GM21529 (cell line): ENCODE measurements around the gene C9.
"Not testable (repeated sequence)": the region's sequence is repeated elsewhere in the genome, so short reads cannot be mapped to it uniquely, and the experiment has no call there.

Experiments
- ATAC-seq: cut with Tn5 transposase; IDR thresholded peaks from one replicate; pipeline ENCODE4 v1.9.1; 2021; ENCODE audit not compliant: unreplicated experiment

The C9 gene

GRCh38 chr5:39264528-39264927 lies 99.8 kb downstream of the C9 start:
- peak; percentile 87 for ATAC-seq

DNA sequence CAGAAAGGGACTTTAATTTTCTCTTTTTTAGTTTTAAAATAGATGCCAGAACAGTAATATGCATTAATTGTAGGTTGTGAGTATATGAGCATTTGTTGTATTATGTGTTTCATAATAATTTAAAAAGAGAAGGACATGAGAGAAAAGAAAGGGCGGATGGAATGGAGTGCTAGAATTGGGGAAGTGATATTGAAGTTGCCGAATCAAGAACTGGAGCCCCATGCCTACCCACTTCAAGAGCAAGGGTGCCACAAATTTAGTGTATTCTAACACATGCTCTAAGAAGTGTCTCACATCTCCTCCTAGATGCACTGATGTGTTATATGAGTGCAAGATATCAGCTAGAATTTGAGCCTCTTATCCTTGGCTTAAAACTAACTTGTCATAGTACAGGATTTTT lies 101.3 kb downstream of the C9 start:
- ATAC-seq: no peak

GRCh38 chr5:39260095-39260494 lies 104.2 kb downstream of the C9 start:
- no peak for ATAC-seq

- ATAC-seq: no peak
Observed at GRCh38 chr5:39257554-39257953, 106.7 kb downstream of the C9 start.

DNA sequence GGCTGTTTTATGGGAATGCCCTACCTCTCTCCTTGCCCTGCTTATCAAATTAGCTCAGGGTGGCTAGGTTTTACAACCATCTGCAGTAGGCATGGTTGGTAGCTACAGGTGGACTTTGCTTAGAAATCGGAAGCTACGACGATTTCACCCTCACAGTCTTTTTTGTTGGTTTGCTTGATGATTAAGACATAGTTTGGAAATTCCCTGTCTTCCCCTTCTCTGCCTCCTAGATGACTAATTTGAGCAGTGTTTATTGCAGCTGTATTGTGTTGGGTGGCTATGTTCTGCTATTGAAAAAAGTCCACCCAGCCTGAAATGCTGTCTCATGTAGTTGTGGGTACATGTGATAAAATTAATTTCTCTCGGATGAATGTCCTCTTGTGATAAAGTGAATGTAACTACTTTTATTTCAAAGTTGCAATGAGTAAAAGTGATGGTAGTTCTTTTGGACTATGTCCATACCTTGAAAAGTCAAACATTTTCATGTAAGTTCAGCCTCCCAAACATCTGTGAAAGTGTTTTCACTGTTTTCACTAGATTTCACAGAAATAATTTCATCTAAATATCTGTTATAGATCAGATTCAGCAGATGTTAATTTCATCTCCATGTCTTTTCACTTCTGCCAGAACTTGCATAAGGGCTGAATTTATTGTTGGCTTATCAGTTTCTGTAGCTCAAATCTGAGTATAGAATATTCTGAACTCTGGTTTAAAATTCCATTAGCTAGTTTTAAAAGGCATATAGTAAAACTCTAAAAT lies 107.6 kb downstream of the C9 start:
- no peak for ATAC-seq

DNA sequence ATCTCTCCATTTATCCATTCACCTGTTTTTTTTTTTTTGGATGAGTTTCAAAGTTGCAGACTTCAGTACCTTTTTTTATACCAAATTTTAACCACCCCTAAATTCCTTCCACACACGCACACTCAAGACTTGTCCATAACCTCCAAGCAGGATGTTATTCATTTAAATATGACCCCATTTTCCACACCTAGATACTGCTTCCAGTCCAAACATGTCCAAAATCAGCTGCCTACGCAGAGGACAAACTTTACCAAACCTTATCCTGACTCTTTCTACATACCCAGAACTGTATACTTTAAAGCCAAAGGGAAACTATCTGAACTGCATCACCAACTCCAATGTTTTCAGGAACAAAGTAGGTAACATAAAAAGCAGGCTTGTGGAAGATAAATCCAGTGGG lies 108.9 kb downstream of the C9 start:
- no peak for ATAC-seq

GRCh38 chr5:39254671-39255070 lies 109.6 kb downstream of the C9 start:
- ATAC-seq: no peak

DNA sequence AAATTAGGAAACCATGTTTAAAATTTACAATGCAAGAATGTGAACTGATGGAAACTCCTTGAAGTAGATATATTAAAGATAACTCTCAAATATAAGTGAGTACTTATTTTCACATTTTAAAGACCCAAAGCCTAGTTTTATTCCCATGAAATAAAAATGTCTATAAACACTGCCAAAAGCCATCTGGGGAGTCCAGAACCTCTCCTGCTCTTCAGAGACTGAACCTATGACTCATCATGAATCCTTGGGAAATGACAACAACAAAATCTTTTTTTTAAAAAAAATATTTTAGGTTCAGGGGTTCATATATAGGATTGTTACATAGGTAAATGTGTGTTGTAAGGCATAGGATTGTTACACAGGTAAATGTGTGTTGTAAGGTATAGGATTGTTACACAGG lies 111.1 kb downstream of the C9 start:
- no peak for ATAC-seq

- ATAC-seq: no peak
Observed at GRCh38 chr5:39249564-39250274, 114.6 kb downstream of the C9 start.

DNA sequence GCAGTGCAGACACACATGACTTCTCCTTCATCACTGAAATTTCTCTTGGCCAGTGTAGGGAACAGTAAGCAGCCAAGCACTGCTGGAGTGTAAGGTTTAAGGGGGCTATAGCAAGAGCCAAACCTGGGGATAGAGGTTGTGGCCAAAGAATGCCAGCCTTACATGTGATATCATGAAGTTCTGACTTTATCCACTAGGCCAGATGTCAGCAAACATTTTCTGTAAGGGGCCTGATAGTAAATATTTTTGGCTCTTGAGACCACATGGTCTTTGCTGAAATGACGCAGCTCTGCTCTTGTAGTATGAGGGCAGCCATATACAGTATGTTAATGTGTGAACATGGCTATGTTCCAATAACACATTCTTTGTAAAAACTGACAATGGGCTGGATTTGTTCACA lies 115.2 kb downstream of the C9 start:
- no peak for ATAC-seq

DNA sequence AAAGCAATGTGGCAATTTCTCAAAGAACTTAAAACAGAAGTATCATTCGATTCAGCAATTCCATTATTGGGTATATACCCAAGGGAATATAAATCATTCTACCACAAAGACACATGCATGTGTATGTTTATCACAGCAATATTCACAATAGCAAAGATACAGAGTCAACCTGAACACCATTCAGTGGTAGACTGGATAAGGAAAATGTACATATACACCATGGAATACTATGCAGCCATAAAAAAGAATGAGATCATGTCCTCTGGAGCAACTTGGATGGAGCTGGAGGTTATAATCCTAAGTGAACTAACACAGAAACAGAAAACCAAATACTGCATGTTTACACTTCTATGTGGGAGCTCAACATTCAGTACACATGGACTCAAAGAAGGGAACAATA lies 123.5 kb downstream of the C9 start:
- ATAC-seq: no peak

DNA sequence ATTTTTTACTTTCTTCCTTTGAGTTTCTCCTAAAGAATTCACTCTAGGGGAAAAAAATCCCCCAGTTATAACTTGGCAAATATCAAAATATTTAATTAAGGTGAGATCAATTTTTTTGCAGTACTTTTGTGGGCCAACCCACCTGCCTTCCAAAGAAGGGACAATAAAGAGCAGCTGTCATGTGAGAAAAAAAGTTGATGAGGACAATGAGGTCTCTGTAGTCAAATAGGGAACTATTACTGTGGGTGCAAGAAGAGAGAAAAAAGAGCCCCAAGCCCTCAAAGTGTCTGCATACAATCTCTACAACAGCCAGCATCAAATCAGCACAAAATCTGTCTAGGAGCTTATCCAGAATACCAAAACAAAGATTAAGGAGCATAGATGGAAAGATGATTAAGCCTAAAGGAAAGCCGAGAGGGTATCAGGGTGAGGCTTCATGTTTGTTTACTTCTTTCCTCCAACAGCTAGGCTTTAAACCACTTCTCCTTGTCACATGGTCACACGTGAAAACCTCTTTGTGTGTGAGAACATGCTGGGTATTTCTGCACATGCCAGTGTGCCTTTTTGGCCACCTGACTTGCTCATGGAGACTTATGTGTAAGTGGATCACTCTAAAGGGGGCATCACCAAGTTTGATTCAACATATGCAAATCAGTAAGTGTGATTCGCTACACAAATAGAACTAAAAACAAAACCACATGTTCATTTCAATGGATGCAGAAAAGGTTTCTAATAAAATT lies 125.8 kb downstream of the C9 start:
- ATAC-seq: no peak

- no peak for ATAC-seq
Observed at GRCh38 chr5:39236718-39237117, 127.6 kb downstream of the C9 start.

DNA sequence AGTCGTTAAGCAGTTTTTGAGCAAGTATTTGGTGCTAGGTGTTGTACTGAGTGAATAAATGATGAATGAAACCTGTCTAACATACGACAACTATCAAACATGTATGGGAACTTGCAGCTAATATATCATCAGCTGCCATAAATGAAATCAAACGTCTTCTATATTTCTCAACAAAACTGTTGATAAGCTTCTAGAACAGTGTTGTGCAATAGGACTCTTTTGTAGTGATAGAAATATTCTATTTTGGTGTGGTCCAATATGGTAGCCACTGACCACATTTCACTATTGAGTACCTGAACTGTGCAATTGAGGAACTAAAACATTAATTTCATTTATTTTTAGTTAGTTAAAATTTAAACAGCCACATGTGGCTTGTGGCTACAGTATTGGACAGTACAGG lies 128.6 kb downstream of the C9 start:
- ATAC-seq: no peak

GRCh38 chr5:39234494-39234893 lies 129.8 kb downstream of the C9 start:
- not testable (repeated sequence) for ATAC-seq
